Calu3 (cell line): Measurements from ENCODE around the gene MLLT3. TPM values are rescaled to one million over a fixed set of nuclear protein-coding genes. Genes with fewer than 3 reads are reported as not detected.

ENCODE experiments used
- Bru-seq: library from RNA; stranded (reverse); fragments of 400-500 nt; gene quantifications from one replicate; lab custom pipeline; 2021; lab: Mats Ljungman, UMichigan
- BruChase-seq, 2 experiments: library from RNA; stranded (reverse); fragments of 400-500 nt; gene quantifications; one replicate each; lab custom pipeline; 2021; lab: Mats Ljungman, UMichigan
- BruUV-seq: library from RNA; stranded (reverse); fragments of 400-500 nt; replicated peaks from 2 replicates; lab custom pipeline; 2021; lab: Mats Ljungman, UMichigan
- CTCF ChIA-PET: fragments of 300-600 bp; sonication (Branson Sonifier 250); formaldehyde crosslinking; loops from one replicate; lab custom pipeline; 2022; ENCODE audit warnings: antibody characterized with exemption; lab: Charles Lee
- DNase-seq: peaks from one replicate; pipeline ENCODE4 v3.0.0; 2022
- H3K27ac Mint-ChIP-seq: one replicate; pipeline ENCODE4 v1.8.0; 2022; ENCODE audit warnings: mixed read lengths; ENCODE audit not compliant: unreplicated experiment
- H3K27me3 Mint-ChIP-seq: one replicate; pipeline ENCODE4 v1.8.0; 2022; ENCODE audit warnings: mixed read lengths; ENCODE audit not compliant: unreplicated experiment
- H3K36me3 Mint-ChIP-seq: one replicate; pipeline ENCODE4 v1.8.0; 2022; ENCODE audit warnings: mild to moderate bottlenecking, moderate library complexity, mixed read lengths; ENCODE audit not compliant: insufficient read depth, unreplicated experiment
- H3K4me1 Mint-ChIP-seq: one replicate; pipeline ENCODE4 v1.8.0; 2022; ENCODE audit warnings: mild to moderate bottlenecking, low read depth, mixed read lengths; ENCODE audit not compliant: unreplicated experiment
- H3K4me3 Mint-ChIP-seq: one replicate; pipeline ENCODE4 v1.8.0; 2022; ENCODE audit warnings: mild to moderate bottlenecking, low read depth, moderate library complexity, mixed read lengths; ENCODE audit not compliant: unreplicated experiment
- H3K9me3 Mint-ChIP-seq: one replicate; pipeline ENCODE4 v1.8.0; 2022; ENCODE audit warnings: low read depth, mixed read lengths; ENCODE audit not compliant: unreplicated experiment
- intact Hi-C: fragments of 100-400 bp; cut with micrococcal nuclease; formaldehyde crosslinking; loops from one replicate; pipeline ENCODE4 v1.10.0; 2022; ENCODE audit not compliant: unreplicated experiment
- long read RNA-seq: library from polyadenylated mRNA; stranded (forward); transcript quantifications from one replicate; pipeline ENCODE4 v2.0.0, GENCODE V29; 2022
- total RNA-seq: library from RNA; stranded (reverse); gene quantifications from 2 replicates; pipeline ENCODE4 v1.2.3, GENCODE V29; 2022
- TF ChIP-seq, protein P1 (sequence below): fragments of 200-600 bp; IDR thresholded peaks from one replicate; pipeline ENCODE4 v1.8.0; 2022; ENCODE audit warnings: antibody characterized with exemption; ENCODE audit not compliant: unreplicated experiment

MLLT3 gene
- total RNA-seq (22.9 and 23.1 TPM in 2 replicates), Bru-seq, nascent RNA (percentile 83 among the genes with signal in this experiment), BruChase-seq, experiment 1, labeled RNA remaining after a 6-hour chase (percentile 65 among the genes with signal in this experiment), BruChase-seq, experiment 2, labeled RNA remaining after a 2-hour chase (percentile 64 among the genes with signal in this experiment)
- long read RNA-seq, full-length matches to known transcripts, result 6 of 14 reads
- long read RNA-seq, partial matches to known transcripts, result 6 of 14 reads
- long read RNA-seq, other reads (novel, unspliced or antisense), result 2 of 14 reads

DNA sequence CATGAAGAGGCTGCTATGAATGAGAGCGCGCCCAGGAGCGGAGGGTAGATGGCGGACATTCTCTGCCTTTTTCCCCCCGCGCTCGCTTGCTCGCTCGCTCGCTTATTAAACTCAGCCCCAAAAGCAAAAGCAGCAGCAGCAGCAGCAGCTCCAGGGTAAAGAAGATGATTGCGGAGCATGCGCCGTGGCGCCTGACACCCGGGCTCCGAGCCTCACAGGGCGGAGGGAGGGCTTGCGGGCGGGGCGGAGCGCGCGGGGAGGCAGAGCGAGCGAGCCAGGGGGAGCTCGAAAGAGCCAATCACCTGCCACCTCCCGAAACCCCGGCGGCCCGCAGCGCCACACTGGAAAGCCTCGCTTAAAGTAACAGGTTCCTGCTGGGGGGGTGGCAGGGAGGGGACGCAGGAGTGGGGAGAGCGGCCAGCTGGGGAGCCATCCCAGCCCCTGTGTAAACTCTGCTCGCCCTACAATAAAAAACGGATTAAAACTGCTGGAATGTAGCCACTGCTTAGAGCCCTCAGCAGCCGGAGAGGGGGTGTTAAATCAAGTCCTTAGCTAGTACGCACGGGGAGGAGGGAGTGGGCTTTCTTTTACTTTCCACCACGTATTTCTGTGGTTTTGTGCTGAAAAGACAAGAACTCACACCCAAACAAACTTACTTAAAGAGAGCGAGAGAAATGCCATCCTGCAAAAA is at the start of gene MLLT3:
Gene MLLT3 (minus strand): TSS at position 170 of the 691 bp plus-strand sequence.
- peak within 1 kb of the TSS; percentile 64 for H3K27ac Mint-ChIP-seq
- no TSS peak for BruUV-seq
- no peaks in the 10 kb centered on the region for H3K27me3 Mint-ChIP-seq
- no peaks in the 10 kb centered on the region for H3K9me3 Mint-ChIP-seq
- peaks cover 58% of the 10 kb centered on the region for H3K36me3 Mint-ChIP-seq
- intact Hi-C loops, result loop anchor here (1.0 to 10.0 kb wide), 7 partner anchors 69 to 695 kb away; no protein-coding TSS in a partner anchor
- H3K4me1 Mint-ChIP-seq, result peaks cover 10% of the 10 kb centered on the region
- TF ChIP-seq, protein P1, sequence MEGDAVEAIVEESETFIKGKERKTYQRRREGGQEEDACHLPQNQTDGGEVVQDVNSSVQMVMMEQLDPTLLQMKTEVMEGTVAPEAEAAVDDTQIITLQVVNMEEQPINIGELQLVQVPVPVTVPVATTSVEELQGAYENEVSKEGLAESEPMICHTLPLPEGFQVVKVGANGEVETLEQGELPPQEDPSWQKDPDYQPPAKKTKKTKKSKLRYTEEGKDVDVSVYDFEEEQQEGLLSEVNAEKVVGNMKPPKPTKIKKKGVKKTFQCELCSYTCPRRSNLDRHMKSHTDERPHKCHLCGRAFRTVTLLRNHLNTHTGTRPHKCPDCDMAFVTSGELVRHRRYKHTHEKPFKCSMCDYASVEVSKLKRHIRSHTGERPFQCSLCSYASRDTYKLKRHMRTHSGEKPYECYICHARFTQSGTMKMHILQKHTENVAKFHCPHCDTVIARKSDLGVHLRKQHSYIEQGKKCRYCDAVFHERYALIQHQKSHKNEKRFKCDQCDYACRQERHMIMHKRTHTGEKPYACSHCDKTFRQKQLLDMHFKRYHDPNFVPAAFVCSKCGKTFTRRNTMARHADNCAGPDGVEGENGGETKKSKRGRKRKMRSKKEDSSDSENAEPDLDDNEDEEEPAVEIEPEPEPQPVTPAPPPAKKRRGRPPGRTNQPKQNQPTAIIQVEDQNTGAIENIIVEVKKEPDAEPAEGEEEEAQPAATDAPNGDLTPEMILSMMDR, result no peak
- CTCF ChIA-PET, result interaction anchor here (0.5 to 1.6 kb wide), 10 partner anchors 9 to 319 kb away, joined by 3 to 7 read pairs (median 4); no protein-coding TSS in a partner anchor
- peak; percentile 93 for DNase-seq
- peak within 1 kb of the TSS; percentile 84 for H3K4me3 Mint-ChIP-seq

DNA sequence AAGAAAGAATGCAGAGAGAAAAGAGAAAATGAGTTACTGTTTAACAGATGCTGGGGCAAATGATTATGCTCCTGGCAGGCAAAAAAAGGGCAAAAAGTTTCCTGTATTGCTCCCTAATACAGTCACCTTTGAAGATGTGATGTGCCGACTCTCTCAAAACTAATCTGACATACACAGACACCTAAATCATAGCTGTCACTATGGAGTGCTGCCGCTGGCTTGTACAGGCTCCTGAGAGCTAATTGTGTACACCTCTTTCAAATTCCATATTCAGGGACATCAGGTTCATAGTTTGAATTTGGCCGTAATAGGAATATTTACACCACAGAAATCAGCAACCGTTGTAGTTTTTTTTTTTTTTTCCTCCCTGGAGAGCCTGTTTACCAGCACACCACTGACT is 49.3 kb upstream of the MLLT3 start:
- Mint-ChIP-seq H3K27ac (no peak overlapping the region), H3K4me3 (no peak overlapping the region), H3K36me3 (no peaks in the 10 kb centered on the region), H3K4me1 (no peaks in the 10 kb centered on the region), H3K9me3 (no peaks in the 10 kb centered on the region), H3K27me3 (no peaks in the 10 kb centered on the region)
- TF ChIP-seq, protein P1, result no peak
- CTCF ChIA-PET, result no interaction called here
- intact Hi-C loops, result no loop called here
- DNase-seq, result no peak
- BruUV-seq, result no TSS peak

DNA sequence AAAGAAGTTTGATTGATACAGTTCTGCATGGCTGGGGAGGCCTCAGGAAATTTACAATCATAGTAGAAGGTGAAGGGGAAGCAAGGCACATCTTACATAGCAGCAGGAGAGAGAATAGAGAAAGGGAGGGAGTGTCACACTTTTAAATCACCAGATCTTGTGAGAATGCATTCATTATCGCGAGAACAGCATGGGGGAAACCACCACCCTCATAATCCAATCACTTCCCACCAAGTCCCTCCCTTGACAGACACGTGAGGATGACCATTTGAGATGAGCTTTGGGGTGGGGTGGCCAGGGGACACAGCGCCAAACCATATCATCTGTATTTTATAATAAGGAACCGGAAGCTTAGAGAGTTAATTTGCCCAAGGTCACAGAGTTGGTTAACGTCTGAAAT is 48.1 kb upstream of the MLLT3 start:
- intact Hi-C loops, result no loop called here
- TF ChIP-seq, protein P1, result no peak
- Mint-ChIP-seq H3K4me1 (no peaks in the 10 kb centered on the region), H3K4me3 (no peak overlapping the region), H3K27ac (no peak overlapping the region), H3K27me3 (no peaks in the 10 kb centered on the region), H3K9me3 (no peaks in the 10 kb centered on the region), H3K36me3 (no peaks in the 10 kb centered on the region)
- CTCF ChIA-PET, result no interaction called here
- DNase-seq, result no peak
- no TSS peak for BruUV-seq

DNA sequence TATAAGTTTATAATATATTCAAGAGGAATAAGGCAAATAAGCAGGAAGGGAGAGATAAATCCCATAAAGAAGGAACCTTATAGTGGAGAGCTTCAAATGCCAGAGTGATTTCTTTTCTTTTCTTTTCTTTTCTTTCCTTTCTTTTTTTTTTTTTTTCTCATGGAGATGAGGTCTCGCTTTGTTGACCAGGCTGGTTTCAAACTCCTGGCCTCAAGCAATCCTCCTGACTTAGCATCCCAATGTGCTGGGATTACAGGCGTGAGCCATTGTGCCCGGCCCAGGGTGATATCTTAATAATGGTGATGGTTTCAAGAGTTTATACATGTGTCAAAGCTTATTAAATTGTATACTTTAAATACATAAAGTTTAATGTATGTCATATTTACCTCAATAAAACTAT is 42.2 kb upstream of the MLLT3 start:
- CTCF ChIA-PET, result interaction anchor here (0.6 kb wide), 1 partner anchor 85 kb away, joined by 3 read pairs; no protein-coding TSS in a partner anchor
- DNase-seq, result no peak
- BruUV-seq, result no TSS peak
- Mint-ChIP-seq H3K27ac (no peak overlapping the region), H3K4me1 (no peaks in the 10 kb centered on the region), H3K4me3 (no peak overlapping the region), H3K27me3 (no peaks in the 10 kb centered on the region), H3K36me3 (no peaks in the 10 kb centered on the region), H3K9me3 (no peaks in the 10 kb centered on the region)
- TF ChIP-seq, protein P1, result no peak
- intact Hi-C loops, result no loop called here
